ENCODE results near the gene TAC3. TPM values are rescaled to one million over a fixed set of nuclear protein-coding genes. Genes with fewer than 3 reads are reported as not detected.

The TAC3 gene
- total and polyA plus RNA-seq, 2 donors (not counting 3 experiments of a cell fraction or from before 2014, with no cell fraction given): not detected

- Histone ChIP-seq H3K9ac (replicated peaks; ENCODE audit: extremely low read depth, insufficient read depth, low read length) (no peak overlapping the region), H3K4me1 (ENCODE audit: control insufficient read depth, extremely low read depth, insufficient read depth, low read length) (no peaks in the 10 kb centered on the region), H3K79me2 (ENCODE audit: control insufficient read depth, insufficient read depth, low read length) (no peaks in the 10 kb centered on the region), H3K4me3 (replicated peaks in 1 of 3; ENCODE audit: insufficient read depth in 1 of 3, low read depth in 1 of 3, low read length in 3 of 3) (no peak overlapping the region), H3K27ac (ENCODE audit: insufficient read depth, low read depth, low read length) (no peak overlapping the region), H3K36me3 (ENCODE audit: control insufficient read depth in 2 of 2, extremely low read depth in 1 of 2, insufficient read depth in 2 of 2, low read length in 2 of 2) (peaks cover 5 to 10% of the 10 kb centered on the region in 2 experiments), H4K20me1 (replicated peaks; ENCODE audit: control insufficient read depth, extremely low read depth, insufficient read depth, low read length) (no peaks in the 10 kb centered on the region), H3K4me2 (ENCODE audit: insufficient read depth, low read length) (no peak overlapping the region), H3K27me3 (ENCODE audit: control insufficient read depth in 2 of 2, insufficient read depth in 2 of 2, low read length in 2 of 2) (no peaks in the 10 kb centered on the region), H2AFZ (ENCODE audit: low read depth, low read length) (no peak overlapping the region), H3K9me3 (replicated peaks; ENCODE audit: control insufficient read depth, insufficient read depth, low read length) (no peaks in the 10 kb centered on the region), H3K9me1 (replicated peaks; ENCODE audit: control insufficient read depth, extremely low read depth, insufficient read depth, low read length) (no peaks in the 10 kb centered on the region)
- TF ChIP-seq JUN (IDR thresholded peaks at IDR 0.05; ENCODE audit: borderline replicate concordance, insufficient read depth, insufficient read length, low read depth) (no peak), MYC (IDR thresholded peaks at IDR 0.05; ENCODE audit: low read depth, low read length) (no peak), MAX (IDR thresholded peaks at IDR 0.05; ENCODE audit: insufficient read depth, insufficient read length) (no peak), GATA2 (IDR thresholded peaks at IDR 0.05; ENCODE audit: insufficient read depth, insufficient read length, low read depth, low read length) (no peak), POLR2AphosphoS5 (IDR thresholded peaks at IDR 0.05; ENCODE audit: insufficient read depth, low read depth, low read length) (no peak), CTCF (IDR thresholded peaks at IDR 0.05; ENCODE audit: extremely low read depth in 1 of 2, insufficient read depth in 1 of 2, low read depth in 1 of 2, low read length in 2 of 2) (no peak), EZH2 (IDR thresholded peaks at IDR 0.05; ENCODE audit: borderline replicate concordance, low read depth, low read length, severe bottlenecking) (no peak), POLR2A (IDR thresholded peaks at IDR 0.05; ENCODE audit: low read depth, low read length) (no peak), FOS (IDR thresholded peaks at IDR 0.05; ENCODE audit: borderline replicate concordance, insufficient read depth, low read length) (no peak)
- ChIA-PET CTCF (interaction anchor here (0.6 to 8.3 kb wide), 5 partner anchors 26 to 307 kb away, joined by 3 to 46 read pairs (median 3); partner anchors contain the start of gene STAT6), POLR2A (no interaction called here)
- FAIRE-seq (no peak), DNase-seq (ENCODE audit: low read depth, low spot score) (no peak)
- intact Hi-C loops (cut with micrococcal nuclease) (no loop called here), dilution Hi-C loops (cut with MboI; ENCODE audit: extremely low pct_ligation_motif_present, low sequenced_read_pairs) (no loop called here)
- BruUV-seq (replicated peaks): no TSS peak
Measured at GRCh38 chr12:57063991-57064685, 47.8 kb upstream of the TAC3 start.

All from endothelial cell of umbilical vein (primary cell).